ENCODE results near the gene SIRPD.
A peak's percentile ranks its signal among the peaks of the same experiment; 100 is the strongest.

Gene SIRPD

DNA sequence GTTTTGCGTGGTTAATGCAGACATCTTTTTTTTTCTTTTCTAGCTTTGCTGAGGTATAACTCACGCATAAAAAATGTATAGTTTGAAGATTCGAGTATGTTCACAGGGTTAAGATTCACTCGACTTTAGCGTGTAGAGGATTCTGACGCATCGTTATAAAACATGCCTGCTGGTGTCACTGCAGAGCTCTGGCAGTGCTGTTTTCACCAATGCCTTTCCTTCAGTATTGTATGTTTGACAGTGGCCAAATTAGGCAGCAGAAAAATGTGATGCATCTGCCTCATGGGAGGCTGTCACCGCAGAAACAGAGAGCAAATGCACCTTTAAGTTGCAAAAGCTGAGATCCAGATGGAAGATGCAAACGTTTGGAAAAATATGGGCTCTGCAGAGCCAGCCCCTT is 48.3 kb downstream of the SIRPD start:
- Histone ChIP-seq H3K36me3 (replicated peaks; ENCODE audit: insufficient read depth, low read length) (no peaks in the 10 kb centered on the region), H3K4me2 (ENCODE audit: low read depth, low read length) (no peak overlapping the region), H2AFZ (ENCODE audit: low read length) (no peak overlapping the region), H3K27me3 (replicated peaks; ENCODE audit: insufficient read depth, low read length) (peaks cover 6% of the 10 kb centered on the region; the same call in 1 of the 2 replicates), H3K4me1 (ENCODE audit: low read length) (0 out of 2 replicates have a peak, but pooled peaks cover 2% of the 10 kb centered on the region), H3K9me2 (replicated peaks; ENCODE audit: insufficient read depth, low read length) (no peaks in the 10 kb centered on the region), H3K9me3 (replicated peaks; ENCODE audit: insufficient read depth, low read length) (no peaks in the 10 kb centered on the region), H3K79me2 (ENCODE audit: low read length) (no peaks in the 10 kb centered on the region), H3K9ac (ENCODE audit: low read length) (no peak overlapping the region), H3K27ac (ENCODE audit: low read length) (no peak overlapping the region), H3F3A (ENCODE audit: insufficient read depth, low read length) (no peaks in the 10 kb centered on the region), H3K4me3 (ENCODE audit: low read length) (no peak overlapping the region), H4K20me1 (ENCODE audit: insufficient read depth, low read length) (no peaks in the 10 kb centered on the region)
- DNase-seq = peak; percentile 59
- TF ChIP-seq EZH2phosphoT487 (IDR thresholded peaks at IDR 0.05; ENCODE audit: low read length) = no peak
- TF ChIP-seq, protein P1, sequence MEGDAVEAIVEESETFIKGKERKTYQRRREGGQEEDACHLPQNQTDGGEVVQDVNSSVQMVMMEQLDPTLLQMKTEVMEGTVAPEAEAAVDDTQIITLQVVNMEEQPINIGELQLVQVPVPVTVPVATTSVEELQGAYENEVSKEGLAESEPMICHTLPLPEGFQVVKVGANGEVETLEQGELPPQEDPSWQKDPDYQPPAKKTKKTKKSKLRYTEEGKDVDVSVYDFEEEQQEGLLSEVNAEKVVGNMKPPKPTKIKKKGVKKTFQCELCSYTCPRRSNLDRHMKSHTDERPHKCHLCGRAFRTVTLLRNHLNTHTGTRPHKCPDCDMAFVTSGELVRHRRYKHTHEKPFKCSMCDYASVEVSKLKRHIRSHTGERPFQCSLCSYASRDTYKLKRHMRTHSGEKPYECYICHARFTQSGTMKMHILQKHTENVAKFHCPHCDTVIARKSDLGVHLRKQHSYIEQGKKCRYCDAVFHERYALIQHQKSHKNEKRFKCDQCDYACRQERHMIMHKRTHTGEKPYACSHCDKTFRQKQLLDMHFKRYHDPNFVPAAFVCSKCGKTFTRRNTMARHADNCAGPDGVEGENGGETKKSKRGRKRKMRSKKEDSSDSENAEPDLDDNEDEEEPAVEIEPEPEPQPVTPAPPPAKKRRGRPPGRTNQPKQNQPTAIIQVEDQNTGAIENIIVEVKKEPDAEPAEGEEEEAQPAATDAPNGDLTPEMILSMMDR (IDR thresholded peaks at IDR 0.05; ENCODE audit: low read length) = peak; percentile 46

DNA sequence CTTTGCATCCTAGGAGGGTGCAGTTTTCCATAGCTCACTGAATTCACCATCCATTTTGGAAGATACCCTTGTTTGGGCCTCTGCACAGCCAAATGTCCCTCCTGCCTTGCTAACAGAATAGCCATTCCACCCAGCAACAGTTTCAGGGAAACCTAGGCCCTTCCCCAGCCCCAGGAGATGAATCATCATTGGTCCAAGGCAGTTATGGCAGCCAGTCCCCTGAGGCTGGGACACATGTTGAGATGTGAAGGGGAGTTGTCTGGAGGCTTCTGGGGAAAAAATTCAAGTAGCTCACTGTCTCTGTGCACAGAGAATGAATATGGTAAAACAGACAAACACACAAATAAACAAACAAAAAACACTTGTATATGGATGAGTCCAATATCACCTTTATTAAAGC is 48.9 kb downstream of the SIRPD start:
- Histone ChIP-seq H3K9me2 (replicated peaks; ENCODE audit: insufficient read depth, low read length) (no peaks in the 10 kb centered on the region), H3K36me3 (replicated peaks; ENCODE audit: insufficient read depth, low read length) (no peaks in the 10 kb centered on the region), H3K79me2 (ENCODE audit: low read length) (no peaks in the 10 kb centered on the region), H3K4me1 (ENCODE audit: low read length) (0 out of 2 replicates have a peak, but pooled peaks cover 6% of the 10 kb centered on the region), H3K27me3 (replicated peaks; ENCODE audit: insufficient read depth, low read length) (peaks cover 6% of the 10 kb centered on the region; the same call in 1 of the 2 replicates), H3K9ac (ENCODE audit: low read length) (no peak overlapping the region), H3F3A (ENCODE audit: insufficient read depth, low read length) (no peaks in the 10 kb centered on the region), H3K4me3 (ENCODE audit: low read length) (no peak overlapping the region), H3K27ac (ENCODE audit: low read length) (no peak overlapping the region), H3K9me3 (replicated peaks; ENCODE audit: insufficient read depth, low read length) (no peaks in the 10 kb centered on the region), H2AFZ (ENCODE audit: low read length) (no peak overlapping the region), H3K4me2 (ENCODE audit: low read depth, low read length) (no peak overlapping the region), H4K20me1 (ENCODE audit: insufficient read depth, low read length) (no peaks in the 10 kb centered on the region)
- DNase-seq = no peak
- no peak for TF ChIP-seq EZH2 (optimal IDR thresholded peaks at IDR 0.05; ENCODE audit: low read depth, low read length)
- TF ChIP-seq, protein P1 (IDR thresholded peaks at IDR 0.05; ENCODE audit: low read length) = no peak
- TF ChIP-seq EZH2phosphoT487 (IDR thresholded peaks at IDR 0.05; ENCODE audit: low read length) = no peak

DNA sequence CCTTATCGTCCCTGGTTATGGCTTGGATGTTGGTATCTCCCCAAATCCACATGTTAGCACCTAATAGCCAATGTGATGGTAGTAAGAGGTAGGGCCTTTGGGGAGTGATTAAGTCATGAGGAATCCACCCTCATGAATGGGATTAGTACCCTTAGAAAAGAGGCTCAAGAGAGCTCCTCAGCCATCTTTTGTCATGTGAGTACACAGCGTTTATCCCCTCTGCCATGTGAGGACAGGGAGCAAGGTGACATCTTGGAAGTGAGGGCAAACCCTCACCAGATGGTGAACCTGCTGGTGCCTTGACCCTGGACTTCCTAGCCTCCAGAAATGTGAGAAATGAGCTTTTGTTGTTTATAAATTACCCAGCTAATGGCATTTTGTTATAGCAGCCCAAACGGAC is 50.2 kb downstream of the SIRPD start:
- H3K9me2 ChIP-seq (replicated peaks; ENCODE audit: insufficient read depth, low read length) = no peaks in the 10 kb centered on the region
- no peak overlapping the region for H3K9ac ChIP-seq (ENCODE audit: low read length)
- no peaks in the 10 kb centered on the region for H3F3A ChIP-seq (ENCODE audit: insufficient read depth, low read length)
- no peak for DNase-seq
- TF ChIP-seq EZH2phosphoT487 (IDR thresholded peaks at IDR 0.05; ENCODE audit: low read length) (no peak), EZH2 (optimal IDR thresholded peaks at IDR 0.05; ENCODE audit: low read depth, low read length) (no peak)
- TF ChIP-seq, protein P1 (IDR thresholded peaks at IDR 0.05; ENCODE audit: low read length) = no peak
- no peak overlapping the region for H3K4me2 ChIP-seq (ENCODE audit: low read depth, low read length)
- H3K4me3 ChIP-seq (ENCODE audit: low read length) = no peak overlapping the region
- peaks cover 11% of the 10 kb centered on the region; the same call in 1 of the 2 replicates for H3K4me1 ChIP-seq (ENCODE audit: low read length)
- no peaks in the 10 kb centered on the region for H3K79me2 ChIP-seq (ENCODE audit: low read length)
- no peak overlapping the region for H3K27ac ChIP-seq (ENCODE audit: low read length)
- no peaks in the 10 kb centered on the region for H4K20me1 ChIP-seq (ENCODE audit: insufficient read depth, low read length)
- no peaks in the 10 kb centered on the region for H3K9me3 ChIP-seq (replicated peaks; ENCODE audit: insufficient read depth, low read length)
- H3K36me3 ChIP-seq (replicated peaks; ENCODE audit: insufficient read depth, low read length) = no peaks in the 10 kb centered on the region
- H3K27me3 ChIP-seq (replicated peaks; ENCODE audit: insufficient read depth, low read length) = peaks cover 6% of the 10 kb centered on the region; the same call in 1 of the 2 replicates
- H2AFZ ChIP-seq (ENCODE audit: low read length) = no peak overlapping the region

Data from MM.1S (cell line).